ENCODE results near the gene GLA. TPM values are rescaled to one million over a fixed set of nuclear protein-coding genes. Genes with fewer than 3 reads are reported as not detected.

Gene GLA
- total and polyA plus RNA-seq, 2 of the 8 experiments (the other 6 are each of a cell fraction or from before 2014, with no cell fraction given) = 33.6 to 47.3 TPM

- ChIA-PET CTCF (ENCODE audit: partially characterized antibody) (interaction anchor here (0.7 kb wide), 1 partner anchor 23 kb away, joined by 3 read pairs; no protein-coding TSS in a partner anchor), POLR2A (ENCODE audit: partially characterized antibody) (interaction anchor here (1.5 kb wide), 1 partner anchor 30 kb away, joined by 5 read pairs; the partner anchor contains the start of gene RPL36A)
- H3K56ac ChIP-seq (replicated peaks; ENCODE audit: insufficient read length, low read depth, low read length) = no peak overlapping the region
- H3K27ac ChIP-seq (ENCODE audit: low read depth, low read length) = no peak overlapping the region
- no peak overlapping the region for H2AK5ac ChIP-seq (ENCODE audit: low read depth, low read length)
- H3K79me2 ChIP-seq (ENCODE audit: control insufficient read depth in 1 of 2, insufficient read depth in 2 of 2, low read length in 2 of 2) = no peaks in the 10 kb centered on the region
- H3K36me3 ChIP-seq (ENCODE audit: control insufficient read depth in 2 of 4, insufficient read depth in 4 of 4, low read length in 3 of 4) = no peaks in the 10 kb centered on the region
- H4K5ac ChIP-seq (ENCODE audit: insufficient read length, low read depth, low read length) = no peak overlapping the region
- H2BK20ac ChIP-seq (ENCODE audit: low read length) = no peak overlapping the region
- H3K79me1 ChIP-seq (ENCODE audit: low read depth, low read length) = no peaks in the 10 kb centered on the region
- no peak overlapping the region for H2BK15ac ChIP-seq (ENCODE audit: low read length)
- no peak overlapping the region for H3K4ac ChIP-seq (replicated peaks; ENCODE audit: insufficient read length, low read depth, low read length)
- no peaks in the 10 kb centered on the region for H3K23me2 ChIP-seq (ENCODE audit: low read depth, low read length)
- H3K9me3 ChIP-seq (ENCODE audit: insufficient read depth in 2 of 2, low read depth in 1 of 2, low read length in 1 of 2) = no peaks in the 10 kb centered on the region
- no peak overlapping the region for H3K4me2 ChIP-seq (ENCODE audit: insufficient read depth in 1 of 2, low read depth in 2 of 2, low read length in 2 of 2)
- H3K4me3 ChIP-seq (ENCODE audit: extremely low read depth in 1 of 4, insufficient read depth in 2 of 4, low read depth in 3 of 4, low read length in 4 of 4) = no peak overlapping the region
- H3K18ac ChIP-seq (ENCODE audit: extremely low read depth, low read length) = no peak overlapping the region
- no peaks in the 10 kb centered on the region for H3K4me1 ChIP-seq (replicated peaks in 1 of 4; ENCODE audit: control insufficient read depth in 3 of 4, insufficient read depth in 4 of 4, low read length in 3 of 4)
- DNase-seq (ENCODE audit: low read depth in 1 of 2, low spot score in 2 of 2) (no peak), FAIRE-seq (no peak)
- no peak overlapping the region for H4K91ac ChIP-seq (replicated peaks; ENCODE audit: insufficient read length, low read length)
- H2BK5ac ChIP-seq (ENCODE audit: low read depth, low read length) = no peak overlapping the region
- no peak overlapping the region for H2AFZ ChIP-seq (ENCODE audit: low read length)
- no peak overlapping the region for H4K8ac ChIP-seq (ENCODE audit: extremely low read depth, insufficient read depth, low read length)
- no peak overlapping the region for H3K9ac ChIP-seq (replicated peaks in 1 of 4; ENCODE audit: extremely low read depth in 1 of 4, low read depth in 3 of 4, low read length in 3 of 4)
- no peak overlapping the region for H2BK12ac ChIP-seq (ENCODE audit: low read depth, low read length)
- WGBS, 2 experiments (ENCODE audit: extremely low coverage in 1 of 2, insufficient coverage in 1 of 2, insufficient read length in 1 of 2, insufficient replicate concordance in 2 of 2, low coverage in 1 of 2, low lambda C conversion rate in 2 of 2, missing lambda C conversion rate in 1 of 2) = 89% methylated on average over 6 of the region's 7 CpGs; no CpG with 5 or more reads in 1 of the 2 experiments
- no peaks in the 10 kb centered on the region for H4K20me1 ChIP-seq (replicated peaks in 1 of 2; ENCODE audit: control insufficient read depth in 1 of 2, insufficient read depth in 2 of 2, low read length in 2 of 2)
- no peak overlapping the region for H3K23ac ChIP-seq (ENCODE audit: insufficient read length)
- no peak overlapping the region for H3K14ac ChIP-seq (ENCODE audit: insufficient read length)
- no peak overlapping the region for H2BK120ac ChIP-seq (replicated peaks; ENCODE audit: low read depth, low read length)
- H3K27me3 ChIP-seq (replicated peaks in 1 of 4; ENCODE audit: control insufficient read depth in 3 of 4, extremely low read depth in 1 of 4, insufficient read depth in 3 of 4, low read length in 3 of 4) = no peaks in the 10 kb centered on the region
- no peak for TF ChIP-seq KDM4A (IDR thresholded peaks at IDR 0.05; ENCODE audit: low read depth, low read length, severe bottlenecking)
- no peak for TF ChIP-seq SIX5 (IDR thresholded peaks at IDR 0.05; ENCODE audit: low read depth, low read length)
- TF ChIP-seq RXRA (IDR thresholded peaks at IDR 0.05; ENCODE audit: insufficient read depth, low read depth, low read length) = no peak
- TF ChIP-seq MAFK (IDR thresholded peaks at IDR 0.05; ENCODE audit: low read depth, low read length) = no peak
- no peak for TF ChIP-seq NANOG (IDR thresholded peaks at IDR 0.05; ENCODE audit: insufficient read depth, low read depth, low read length, poor library complexity, severe bottlenecking)
- no peak for TF ChIP-seq ATF2 (IDR thresholded peaks at IDR 0.05; ENCODE audit: low read length)
- no peak for TF ChIP-seq BACH1 (IDR thresholded peaks at IDR 0.05; ENCODE audit: low read length)
- no peak for TF ChIP-seq NRF1 (IDR thresholded peaks at IDR 0.05; ENCODE audit: low read depth, low read length)
- TF ChIP-seq ASH2L (IDR thresholded peaks at IDR 0.05; ENCODE audit: low read length) = no peak
Measured at GRCh38 chrX:101360390-101360789, 47.3 kb downstream of the GLA start.
